IPS-20b (cell line): ENCODE measurements around the gene CFAP206.

Source experiments
- H3K27ac ChIP-seq: one replicate; pipeline ENCODE4 v1.5.1; 2013; ENCODE audit warnings: low read length
- H3K27me3 ChIP-seq: 2 replicates; pipeline ENCODE4 v1.6.1; 2013; ENCODE audit warnings: mild to moderate bottlenecking, low read length, inconsistent platforms; ENCODE audit not compliant: insufficient read depth
- H3K36me3 ChIP-seq: 2 replicates; pipeline ENCODE4 v1.6.1; 2013; ENCODE audit warnings: low read depth, mild to moderate bottlenecking, inconsistent platforms, low read length, moderate library complexity; ENCODE audit not compliant: insufficient read depth
- H3K4me1 ChIP-seq: 2 replicates; pipeline ENCODE4 v1.6.1; 2013; ENCODE audit warnings: mild to moderate bottlenecking, control low read depth, inconsistent platforms, low read length, moderate library complexity; ENCODE audit not compliant: insufficient read depth
- H3K4me3 ChIP-seq: 2 replicates; pipeline ENCODE4 v1.5.1; 2013; ENCODE audit warnings: mild to moderate bottlenecking, low read length, inconsistent platforms
- H3K9ac ChIP-seq: 2 replicates; pipeline ENCODE4 v1.6.1; 2013; ENCODE audit warnings: low read depth, mild to moderate bottlenecking, inconsistent platforms, low read length, moderate library complexity
- H3K9me3 ChIP-seq: 2 replicates; pipeline ENCODE4 v1.6.1; 2013; ENCODE audit warnings: mild to moderate bottlenecking, low read depth, low read length, inconsistent platforms; ENCODE audit not compliant: insufficient read depth

The CFAP206 gene

GRCh38 chr6:87407901-87408720 lies at the start of gene CFAP206:
Gene CFAP206 (plus strand): TSS chr6:87407972. CDS start chr6:87409840, 1,868 bp downstream.
- Histone ChIP-seq H3K27me3 (no peaks in the 10 kb centered on the region), H3K4me1 (no peaks in the 10 kb centered on the region), H3K36me3 (no peaks in the 10 kb centered on the region), H3K4me3 (peak within 1 kb of the TSS; percentile 97), H3K27ac (peak within 1 kb of the TSS; percentile 72), H3K9ac (peak within 1 kb of the TSS; percentile 88; the same call in 1 of the 2 replicates), H3K9me3 (no peaks in the 10 kb centered on the region)

GRCh38 chr6:87364602-87365252 lies 43.0 kb upstream of the CFAP206 start:
- peaks cover 31% of the 10 kb centered on the region for H3K9me3 ChIP-seq
- H3K27ac ChIP-seq: no peak overlapping the region
- H3K4me3 ChIP-seq: no peak overlapping the region

GRCh38 chr6:87366072-87366827 lies 41.5 kb upstream of the CFAP206 start:
- Histone ChIP-seq H3K27ac (no peak overlapping the region), H3K4me3 (no peak overlapping the region), H3K9me3 (peaks cover 36% of the 10 kb centered on the region), H3K9ac (no peak overlapping the region), H3K27me3 (no peaks in the 10 kb centered on the region), H3K4me1 (no peaks in the 10 kb centered on the region), H3K36me3 (no peaks in the 10 kb centered on the region)

More at GRCh38 chr6:87364602-87365252, 43.0 kb upstream of the CFAP206 start:
- H3K27me3 ChIP-seq: no peaks in the 10 kb centered on the region
- no peaks in the 10 kb centered on the region for H3K36me3 ChIP-seq
- H3K4me1 ChIP-seq: no peaks in the 10 kb centered on the region
- H3K9ac ChIP-seq: no peak overlapping the region

- Histone ChIP-seq H3K4me3 (no peak overlapping the region), H3K27ac (no peak overlapping the region), H3K9ac (no peak overlapping the region), H3K27me3 (no peaks in the 10 kb centered on the region), H3K9me3 (peaks cover 36% of the 10 kb centered on the region), H3K36me3 (no peaks in the 10 kb centered on the region), H3K4me1 (no peaks in the 10 kb centered on the region)
Observed at GRCh38 chr6:87366899-87367298, 40.9 kb upstream of the CFAP206 start.

GRCh38 chr6:87373377-87373776 lies 34.4 kb upstream of the CFAP206 start:
- H3K4me1 ChIP-seq: no peaks in the 10 kb centered on the region
- H3K9me3 ChIP-seq: peaks cover 19% of the 10 kb centered on the region
- no peak overlapping the region for H3K9ac ChIP-seq
- no peak overlapping the region for H3K27ac ChIP-seq
- no peaks in the 10 kb centered on the region for H3K27me3 ChIP-seq
- H3K4me3 ChIP-seq: no peak overlapping the region
- H3K36me3 ChIP-seq: no peaks in the 10 kb centered on the region

GRCh38 chr6:87375315-87375714 lies 32.5 kb upstream of the CFAP206 start:
- no peaks in the 10 kb centered on the region for H3K27me3 ChIP-seq
- 0 out of 2 replicates have a peak, but pooled peaks cover 4% of the 10 kb centered on the region for H3K9me3 ChIP-seq
- H3K27ac ChIP-seq: no peak overlapping the region
- no peaks in the 10 kb centered on the region for H3K36me3 ChIP-seq
- H3K4me1 ChIP-seq: no peaks in the 10 kb centered on the region
- no peak overlapping the region for H3K9ac ChIP-seq
- H3K4me3 ChIP-seq: no peak overlapping the region

- Histone ChIP-seq H3K9ac (no peak overlapping the region), H3K36me3 (no peaks in the 10 kb centered on the region), H3K27me3 (no peaks in the 10 kb centered on the region), H3K4me1 (no peaks in the 10 kb centered on the region), H3K4me3 (no peak overlapping the region), H3K9me3 (0 out of 2 replicates have a peak, but pooled peaks cover 4% of the 10 kb centered on the region), H3K27ac (no peak overlapping the region)
Observed at GRCh38 chr6:87376643-87377042, 31.1 kb upstream of the CFAP206 start.

- no peaks in the 10 kb centered on the region for H3K36me3 ChIP-seq
- no peaks in the 10 kb centered on the region for H3K27me3 ChIP-seq
- no peak overlapping the region for H3K27ac ChIP-seq
- H3K9ac ChIP-seq: no peak overlapping the region
- H3K4me1 ChIP-seq: no peaks in the 10 kb centered on the region
- no peak overlapping the region for H3K4me3 ChIP-seq
- H3K9me3 ChIP-seq: no peaks in the 10 kb centered on the region
Observed at GRCh38 chr6:87378947-87379346, 28.8 kb upstream of the CFAP206 start.

GRCh38 chr6:87382861-87383260 lies 24.9 kb upstream of the CFAP206 start:
- no peaks in the 10 kb centered on the region for H3K36me3 ChIP-seq
- H3K27ac ChIP-seq: no peak overlapping the region
- H3K4me1 ChIP-seq: no peaks in the 10 kb centered on the region
- H3K4me3 ChIP-seq: no peak overlapping the region
- no peak overlapping the region for H3K9ac ChIP-seq
- no peaks in the 10 kb centered on the region for H3K27me3 ChIP-seq
- H3K9me3 ChIP-seq: no peaks in the 10 kb centered on the region

GRCh38 chr6:87384038-87384437 lies 23.7 kb upstream of the CFAP206 start:
- Histone ChIP-seq H3K36me3 (no peaks in the 10 kb centered on the region), H3K9ac (no peak overlapping the region), H3K27me3 (no peaks in the 10 kb centered on the region), H3K4me1 (no peaks in the 10 kb centered on the region), H3K9me3 (no peaks in the 10 kb centered on the region), H3K4me3 (no peak overlapping the region), H3K27ac (no peak overlapping the region)

GRCh38 chr6:87384449-87384848 lies 23.3 kb upstream of the CFAP206 start:
- Histone ChIP-seq H3K36me3 (no peaks in the 10 kb centered on the region), H3K27me3 (no peaks in the 10 kb centered on the region), H3K4me3 (no peak overlapping the region), H3K9ac (no peak overlapping the region), H3K27ac (no peak overlapping the region), H3K9me3 (no peaks in the 10 kb centered on the region), H3K4me1 (no peaks in the 10 kb centered on the region)
